CD4-positive, alpha-beta T cell treated with Interleukin-6 for 4 hours (primary cell): ENCODE measurements around the gene ADGRB3.
"Not testable (repeated sequence)": the region's sequence is repeated elsewhere in the genome, so short reads cannot be mapped to it uniquely, and the experiment has no call there.

Experiments used
- DNase-seq: peaks from one replicate; pipeline ENCODE4 v3.0.0-alpha.2; 2020; ENCODE audit warnings: mixed read lengths

ADGRB3 gene

GRCh38 chr6:68973066-68973465, 338.0 kb downstream of the ADGRB3 start:
- DNase-seq, result no peak

DNA sequence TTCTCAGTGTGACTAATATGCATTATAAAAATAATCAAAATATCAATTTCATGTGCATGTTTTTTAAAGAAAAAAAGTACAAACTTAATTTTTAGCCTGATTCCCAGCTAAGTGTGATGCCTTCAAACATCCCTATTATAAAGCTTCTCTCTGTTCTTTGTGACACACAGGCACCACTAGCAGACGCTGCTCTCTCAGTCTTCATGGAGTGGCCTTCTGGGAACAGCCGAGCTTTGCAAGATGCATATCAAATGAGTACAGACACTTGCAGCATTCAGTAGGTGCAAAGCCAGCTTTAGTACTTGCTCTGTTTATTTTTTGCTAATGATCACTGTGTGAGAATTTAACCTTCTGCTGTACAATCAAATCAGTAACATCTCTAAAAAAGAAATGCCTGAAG, 340.0 kb downstream of the ADGRB3 start:
- DNase-seq, result no peak

GRCh38 chr6:68975816-68976215, 340.7 kb downstream of the ADGRB3 start:
- no peak for DNase-seq

DNA sequence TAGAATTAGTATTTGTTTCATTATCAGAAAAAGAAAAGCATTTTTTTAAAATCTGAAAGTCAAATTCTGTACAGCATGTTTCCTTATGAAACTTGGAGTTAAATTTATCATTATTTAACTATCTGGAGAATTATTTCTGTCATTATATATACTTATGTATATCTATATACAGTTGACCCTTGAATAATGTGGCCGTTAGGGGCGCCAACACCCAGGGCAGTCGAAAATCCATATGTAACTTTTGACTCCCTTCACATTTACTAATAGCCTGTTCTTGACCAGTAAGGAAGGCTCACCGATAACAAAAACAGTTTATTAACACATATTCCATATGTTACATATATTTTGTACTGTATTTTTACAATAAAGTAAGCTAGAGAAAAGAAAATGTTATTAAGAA, 341.2 kb downstream of the ADGRB3 start:
- DNase-seq, result no peak

DNA sequence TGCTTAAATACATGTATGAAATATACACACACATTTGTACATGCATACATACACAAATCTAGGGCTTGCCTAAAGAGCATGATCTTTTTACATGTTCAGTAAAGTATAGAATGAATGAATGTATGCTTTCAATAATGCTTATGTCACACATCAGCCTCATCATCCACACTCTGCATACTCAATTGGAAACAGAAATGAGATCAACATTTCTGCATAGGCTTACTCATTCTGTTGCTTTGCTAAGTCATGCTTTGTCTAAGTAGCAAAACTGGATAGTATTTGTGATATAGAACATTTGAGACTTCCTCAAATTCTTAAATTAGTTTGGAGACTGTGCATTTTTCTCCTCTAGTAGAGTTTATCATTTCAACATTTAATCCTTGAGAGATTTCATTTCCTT, 343.3 kb downstream of the ADGRB3 start:
- no peak for DNase-seq

DNA sequence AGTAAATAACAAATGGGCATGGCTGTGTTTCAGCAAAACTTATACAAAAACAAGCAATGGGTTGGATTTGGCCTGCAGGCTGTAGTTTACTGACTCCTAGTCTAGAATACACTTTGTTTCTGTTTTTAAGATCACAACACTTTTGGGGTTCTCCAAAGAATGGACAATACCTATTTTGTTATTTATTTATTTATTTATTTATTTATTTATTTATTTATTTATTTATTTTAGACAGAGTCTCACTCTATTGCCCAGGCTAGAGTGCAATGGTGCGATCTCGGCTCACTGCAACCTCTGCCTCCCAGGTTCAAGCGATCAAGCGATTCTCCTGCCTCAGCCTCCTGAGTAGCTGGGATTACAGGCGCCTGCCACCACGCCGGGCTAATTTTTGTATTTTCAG, 346.6 kb downstream of the ADGRB3 start:
- not testable (repeated sequence) for DNase-seq

GRCh38 chr6:68988698-68989097, 353.6 kb downstream of the ADGRB3 start:
- no peak for DNase-seq

- no peak for DNase-seq
Observed at GRCh38 chr6:68990317-68990716, 355.2 kb downstream of the ADGRB3 start.

- no peak for DNase-seq
Observed at GRCh38 chr6:68993911-68994310, 358.8 kb downstream of the ADGRB3 start.

- DNase-seq, result no peak
Observed at GRCh38 chr6:68994521-68994920, 359.4 kb downstream of the ADGRB3 start.

DNA sequence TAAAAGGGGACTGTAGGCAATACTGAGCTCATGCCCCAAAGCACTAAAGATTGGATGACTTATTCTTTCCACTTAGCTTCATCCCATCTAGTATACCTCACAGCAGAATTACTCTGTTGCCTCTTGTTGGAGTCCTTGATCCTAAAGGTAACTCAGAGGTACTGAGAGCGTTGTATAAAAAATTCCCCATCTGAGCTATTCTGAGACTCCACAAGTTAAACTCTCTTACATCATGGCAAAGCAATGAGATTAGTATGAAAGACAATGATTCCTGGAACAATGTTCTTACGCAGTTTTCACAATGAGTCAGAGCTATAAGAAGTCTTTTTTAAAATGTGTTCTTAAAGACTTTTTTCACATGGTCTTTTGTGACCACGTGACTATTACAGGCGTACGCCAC, 370.1 kb downstream of the ADGRB3 start:
- DNase-seq, result no peak

DNA sequence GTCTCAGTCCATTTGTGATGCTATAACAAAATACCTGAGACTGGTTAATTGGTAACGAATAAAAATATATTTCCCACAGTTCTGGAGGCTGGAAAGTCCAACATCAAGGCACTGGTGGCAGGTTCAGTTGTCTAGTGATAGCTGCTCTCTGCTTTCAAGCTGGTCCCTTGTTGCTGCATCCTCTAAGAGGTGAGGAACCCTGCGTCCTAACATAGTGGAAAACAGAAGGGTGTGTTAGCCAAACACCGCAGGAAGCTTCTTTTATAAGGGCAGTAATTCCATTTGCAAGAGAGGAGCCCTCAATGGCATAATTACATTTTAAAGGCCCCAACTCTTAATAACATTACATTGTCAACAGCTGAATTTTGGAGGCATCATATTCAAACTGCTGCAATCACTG, 372.7 kb downstream of the ADGRB3 start:
- DNase-seq, result no peak

DNA sequence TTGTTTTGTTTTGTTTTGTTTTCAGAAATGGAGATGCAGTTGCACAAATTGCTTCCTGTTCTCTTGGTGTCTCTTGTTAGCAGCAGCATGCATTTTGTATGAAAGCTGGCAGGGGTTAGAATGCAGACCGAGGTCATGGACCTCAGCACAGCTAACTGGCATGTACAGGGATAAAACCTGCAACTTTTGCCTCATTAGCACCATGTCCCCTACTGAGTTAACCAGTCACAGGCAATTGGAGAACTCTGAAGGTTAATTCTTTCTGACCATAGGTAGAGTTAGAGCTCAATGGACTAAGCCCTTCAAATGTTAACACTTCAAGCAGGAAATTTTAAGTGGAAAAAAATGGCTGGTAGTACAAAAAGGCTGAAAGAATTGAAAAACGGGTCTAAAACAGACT, 377.1 kb downstream of the ADGRB3 start:
- DNase-seq, result no peak

- no peak for DNase-seq
Observed at GRCh38 chr6:69012876-69013275, 377.8 kb downstream of the ADGRB3 start.

DNA sequence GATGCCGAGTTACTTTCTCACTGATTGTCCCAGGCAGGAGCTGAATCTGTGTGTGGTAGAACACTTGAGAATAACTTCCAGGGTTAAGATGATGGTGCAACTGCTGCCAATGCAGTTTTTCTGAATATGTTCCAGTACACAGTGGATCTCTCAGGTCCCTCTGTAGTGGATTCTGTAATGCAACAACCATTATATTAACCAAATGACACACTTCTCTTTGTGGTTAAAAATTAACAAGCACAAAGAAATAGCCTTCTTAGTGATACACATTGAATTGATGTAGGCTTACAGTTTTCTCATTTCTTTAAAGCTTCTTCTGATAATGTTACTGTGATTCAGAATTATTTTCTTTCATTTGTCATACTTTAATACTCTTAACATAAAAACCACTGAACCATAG, 383.8 kb downstream of the ADGRB3 start:
- DNase-seq, result no peak

GRCh38 chr6:69019832-69020231, 384.8 kb downstream of the ADGRB3 start:
- DNase-seq, result no peak

DNA sequence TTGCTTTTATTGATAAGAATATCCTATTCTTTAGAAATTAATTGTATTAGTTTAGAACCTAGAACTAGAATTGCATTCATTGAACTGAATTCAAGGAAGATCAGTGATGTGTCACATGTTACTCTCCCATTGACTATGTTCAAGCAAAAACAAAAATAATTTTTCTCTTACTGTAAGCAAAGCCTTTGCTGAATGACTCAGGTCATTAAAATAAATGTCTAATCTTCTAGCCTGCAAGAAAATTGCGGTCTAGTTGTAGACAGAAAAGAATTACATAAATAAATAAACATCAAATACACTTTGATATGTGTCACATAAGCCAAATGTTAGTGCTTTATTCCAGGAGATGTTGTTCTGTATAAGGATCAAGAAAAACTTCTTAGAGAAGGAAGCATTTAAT, 387.9 kb downstream of the ADGRB3 start:
- DNase-seq, result no peak

DNA sequence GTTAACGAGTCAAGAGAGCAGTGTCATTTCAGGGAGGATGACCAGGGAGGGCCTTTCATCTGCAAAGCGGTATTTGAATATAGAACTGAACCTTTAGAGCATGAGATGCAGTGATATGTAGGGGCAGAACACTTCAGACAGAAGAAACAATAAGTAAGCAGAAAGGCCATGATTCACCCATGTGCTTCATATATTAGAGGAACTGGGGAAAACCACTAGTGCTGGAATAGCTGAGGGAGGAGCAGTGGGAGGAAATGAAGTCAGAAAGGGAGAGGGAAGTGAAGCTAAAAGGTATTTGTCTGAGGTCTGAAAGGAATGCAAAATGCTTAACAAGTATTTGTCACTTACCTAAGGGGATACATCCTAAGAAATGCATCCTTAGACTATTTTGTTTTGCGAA, 391.2 kb downstream of the ADGRB3 start:
- no peak for DNase-seq

DNA sequence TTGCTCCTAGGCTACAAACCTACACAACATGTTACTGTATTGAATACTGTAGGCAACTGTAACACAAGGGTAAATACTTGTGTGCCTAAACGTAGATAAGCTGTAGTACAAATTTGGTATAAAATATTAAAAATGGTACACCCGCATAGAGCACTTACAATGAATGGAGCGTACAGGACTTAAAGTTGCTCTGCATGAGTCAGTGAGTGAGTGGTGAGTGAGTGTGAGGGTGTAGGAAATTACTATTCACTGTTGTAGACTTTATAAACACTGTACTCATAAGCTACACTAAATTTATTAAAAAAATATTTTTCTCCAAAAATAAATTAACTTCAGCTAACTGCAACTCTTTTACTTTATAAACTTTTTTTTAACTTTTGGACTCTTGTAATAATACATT, 391.6 kb downstream of the ADGRB3 start:
- DNase-seq, result no peak

- no peak for DNase-seq
Observed at GRCh38 chr6:69027861-69028260, 392.8 kb downstream of the ADGRB3 start.

DNA sequence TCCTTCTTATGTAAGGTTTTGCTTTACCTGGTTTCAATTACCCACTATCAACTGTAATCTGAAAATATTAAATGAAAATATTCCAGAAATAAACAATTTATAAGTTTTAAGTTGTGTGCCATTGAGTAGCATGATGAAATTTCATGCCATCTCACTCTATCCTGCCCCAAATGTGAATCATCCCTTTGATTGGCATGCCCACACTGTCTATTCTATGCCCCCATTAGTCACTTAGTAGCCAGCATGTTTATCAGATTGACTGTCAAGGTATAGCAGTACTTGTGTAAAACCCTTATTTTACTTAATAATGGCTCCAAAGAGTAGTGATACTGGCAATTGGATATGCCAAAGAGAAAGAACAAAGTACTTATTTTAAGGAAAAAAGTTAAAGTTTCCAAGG, 403.8 kb downstream of the ADGRB3 start:
- no peak for DNase-seq

GRCh38 chr6:69042297-69042696, 407.2 kb downstream of the ADGRB3 start:
- no peak for DNase-seq

GRCh38 chr6:69044534-69044933, 409.5 kb downstream of the ADGRB3 start:
- DNase-seq, result no peak

- DNase-seq, result no peak
Observed at GRCh38 chr6:69059413-69059812, 424.3 kb downstream of the ADGRB3 start.

DNA sequence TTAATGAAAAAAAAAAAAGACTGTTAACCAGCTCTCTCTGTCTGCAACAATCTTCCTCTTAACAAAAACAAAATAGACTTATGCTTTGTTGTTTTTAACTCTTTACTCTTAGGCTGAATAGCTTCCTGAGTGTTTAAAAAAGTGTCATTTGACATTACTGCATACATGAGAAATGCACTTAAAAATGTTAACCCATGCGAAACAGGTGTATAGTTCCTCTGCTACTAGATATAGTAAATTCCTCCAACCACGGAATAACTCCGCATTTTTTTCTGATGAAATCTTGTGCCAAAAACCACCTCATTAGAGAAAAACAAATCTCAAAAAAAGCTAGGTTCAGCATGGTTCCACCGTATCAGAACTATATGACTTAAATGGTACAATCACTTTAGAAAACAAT, 426.0 kb downstream of the ADGRB3 start:
- DNase-seq, result no peak

DNA sequence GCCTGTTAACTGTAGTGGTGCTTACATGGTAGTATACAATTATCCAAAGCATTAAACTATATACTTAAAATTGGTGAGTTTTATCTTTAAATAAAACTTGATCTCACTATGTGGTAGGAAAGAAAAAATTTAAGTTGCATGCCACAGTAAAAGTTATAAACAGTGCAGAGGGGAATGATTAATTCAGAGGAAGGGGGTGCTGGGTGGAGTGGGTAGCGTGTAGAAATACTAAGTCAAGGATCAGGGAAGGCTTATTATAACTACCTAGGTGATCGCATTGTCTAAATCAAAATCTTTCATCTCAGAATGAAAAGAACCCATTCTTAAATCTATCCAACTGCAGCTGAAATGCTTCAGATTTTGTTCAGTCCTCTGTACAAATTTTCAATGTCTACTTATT, 428.3 kb downstream of the ADGRB3 start:
- no peak for DNase-seq
